ENCODE data around the gene RAPGEF4.

GRCh38 chr2:172705352-172705751, 30.3 kb upstream of the RAPGEF4 start:
- TF ChIP-seq PRDM1 (tag by site-specific recombination; IDR thresholded peaks at IDR 0.05) (no peak), CTCF (tag by site-specific recombination; IDR thresholded peaks at IDR 0.05) (no peak), RBAK (tag by site-specific recombination; IDR thresholded peaks at IDR 0.05) (no peak), ZNF324 (tag by site-specific recombination; IDR thresholded peaks at IDR 0.05) (no peak), PATZ1 (tag by site-specific recombination; IDR thresholded peaks at IDR 0.05) (no peak), REST (tag by site-specific recombination; IDR thresholded peaks at IDR 0.05) (no peak), ZNF175 (tag by site-specific recombination; IDR thresholded peaks at IDR 0.05) (no peak), INSM2 (tag by site-specific recombination; IDR thresholded peaks at IDR 0.05) (no peak), ZNF398 (tag by site-specific recombination; IDR thresholded peaks at IDR 0.05) (no peak)
